Measurements from ENCODE around the gene RGS11.

RGS11 gene

DNA sequence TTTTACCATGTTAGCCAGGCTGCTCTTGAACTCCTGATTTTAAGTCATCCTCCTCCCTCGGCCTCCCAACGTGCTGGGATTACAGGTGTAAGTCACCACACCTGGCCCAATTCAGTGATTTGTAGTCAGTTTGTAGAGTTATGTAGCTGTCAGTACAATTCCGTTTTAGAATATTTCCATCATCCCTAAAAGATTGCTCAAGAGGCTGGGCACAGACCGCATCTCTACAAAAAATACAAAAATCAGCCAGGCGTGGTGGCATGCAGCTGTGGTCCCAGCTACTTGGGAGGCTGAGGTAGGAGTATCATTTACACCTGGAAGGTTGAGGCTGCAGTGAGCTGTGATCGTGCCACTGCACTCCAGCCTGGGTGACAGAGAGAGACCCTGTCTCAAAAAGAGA, 20.6 kb downstream of the RGS11 start (continued):
- TF ChIP-seq, protein P1, sequence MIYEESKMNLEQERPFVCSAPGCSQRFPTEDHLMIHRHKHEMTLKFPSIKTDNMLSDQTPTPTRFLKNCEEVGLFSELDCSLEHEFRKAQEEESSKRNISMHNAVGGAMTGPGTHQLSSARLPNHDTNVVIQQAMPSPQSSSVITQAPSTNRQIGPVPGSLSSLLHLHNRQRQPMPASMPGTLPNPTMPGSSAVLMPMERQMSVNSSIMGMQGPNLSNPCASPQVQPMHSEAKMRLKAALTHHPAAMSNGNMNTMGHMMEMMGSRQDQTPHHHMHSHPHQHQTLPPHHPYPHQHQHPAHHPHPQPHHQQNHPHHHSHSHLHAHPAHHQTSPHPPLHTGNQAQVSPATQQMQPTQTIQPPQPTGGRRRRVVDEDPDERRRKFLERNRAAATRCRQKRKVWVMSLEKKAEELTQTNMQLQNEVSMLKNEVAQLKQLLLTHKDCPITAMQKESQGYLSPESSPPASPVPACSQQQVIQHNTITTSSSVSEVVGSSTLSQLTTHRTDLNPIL (CRISPR knock-in tag; IDR thresholded peaks at IDR 0.05; ENCODE audit: low read depth) = no peak
- TF ChIP-seq, protein P2, sequence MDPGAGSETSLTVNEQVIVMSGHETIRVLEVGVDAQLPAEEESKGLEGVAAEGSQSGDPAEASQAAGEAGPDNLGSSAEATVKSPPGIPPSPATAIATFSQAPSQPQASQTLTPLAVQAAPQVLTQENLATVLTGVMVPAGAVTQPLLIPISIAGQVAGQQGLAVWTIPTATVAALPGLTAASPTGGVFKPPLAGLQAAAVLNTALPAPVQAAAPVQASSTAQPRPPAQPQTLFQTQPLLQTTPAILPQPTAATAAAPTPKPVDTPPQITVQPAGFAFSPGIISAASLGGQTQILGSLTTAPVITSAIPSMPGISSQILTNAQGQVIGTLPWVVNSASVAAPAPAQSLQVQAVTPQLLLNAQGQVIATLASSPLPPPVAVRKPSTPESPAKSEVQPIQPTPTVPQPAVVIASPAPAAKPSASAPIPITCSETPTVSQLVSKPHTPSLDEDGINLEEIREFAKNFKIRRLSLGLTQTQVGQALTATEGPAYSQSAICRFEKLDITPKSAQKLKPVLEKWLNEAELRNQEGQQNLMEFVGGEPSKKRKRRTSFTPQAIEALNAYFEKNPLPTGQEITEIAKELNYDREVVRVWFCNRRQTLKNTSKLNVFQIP (CRISPR knock-in tag; IDR thresholded peaks at IDR 0.05; ENCODE audit: borderline replicate concordance, low read depth) = no peak
- TF ChIP-seq, protein P3, sequence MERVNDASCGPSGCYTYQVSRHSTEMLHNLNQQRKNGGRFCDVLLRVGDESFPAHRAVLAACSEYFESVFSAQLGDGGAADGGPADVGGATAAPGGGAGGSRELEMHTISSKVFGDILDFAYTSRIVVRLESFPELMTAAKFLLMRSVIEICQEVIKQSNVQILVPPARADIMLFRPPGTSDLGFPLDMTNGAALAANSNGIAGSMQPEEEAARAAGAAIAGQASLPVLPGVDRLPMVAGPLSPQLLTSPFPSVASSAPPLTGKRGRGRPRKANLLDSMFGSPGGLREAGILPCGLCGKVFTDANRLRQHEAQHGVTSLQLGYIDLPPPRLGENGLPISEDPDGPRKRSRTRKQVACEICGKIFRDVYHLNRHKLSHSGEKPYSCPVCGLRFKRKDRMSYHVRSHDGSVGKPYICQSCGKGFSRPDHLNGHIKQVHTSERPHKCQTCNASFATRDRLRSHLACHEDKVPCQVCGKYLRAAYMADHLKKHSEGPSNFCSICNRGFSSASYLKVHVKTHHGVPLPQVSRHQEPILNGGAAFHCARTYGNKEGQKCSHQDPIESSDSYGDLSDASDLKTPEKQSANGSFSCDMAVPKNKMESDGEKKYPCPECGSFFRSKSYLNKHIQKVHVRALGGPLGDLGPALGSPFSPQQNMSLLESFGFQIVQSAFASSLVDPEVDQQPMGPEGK (CRISPR knock-in tag; IDR thresholded peaks at IDR 0.05; ENCODE audit: borderline replicate concordance) = no peak
- TF ChIP-seq RARB (CRISPR knock-in tag; IDR thresholded peaks at IDR 0.05) = no peak
- no peak for TF ChIP-seq ISL1 (CRISPR knock-in tag; IDR thresholded peaks at IDR 0.05)

DNA sequence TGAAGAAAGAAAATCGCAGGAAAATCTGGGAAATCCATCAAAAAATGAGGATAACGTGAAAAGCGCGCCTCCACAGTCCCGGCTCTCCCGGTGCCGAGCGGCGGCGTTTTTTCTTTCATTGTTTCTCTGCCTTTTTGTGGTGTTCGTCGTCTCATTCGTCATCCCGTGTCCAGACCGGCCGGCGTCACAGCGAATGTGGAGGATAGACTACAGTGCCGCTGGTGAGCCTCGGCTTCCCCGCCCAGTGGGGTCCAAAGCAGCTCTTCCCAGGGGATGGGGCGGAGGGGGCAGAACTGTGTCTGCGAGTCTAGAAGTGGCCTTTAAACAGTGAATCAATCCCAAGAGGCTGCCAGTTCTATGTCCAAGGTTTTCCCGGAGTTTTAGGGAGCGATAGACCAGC, 21.3 kb downstream of the RGS11 start:
- ATAC-seq = no peak
- TF ChIP-seq ZFP30 (CRISPR knock-in tag; IDR thresholded peaks at IDR 0.05) (no peak), ZFP3 (CRISPR knock-in tag; IDR thresholded peaks at IDR 0.05) (no peak), ISL1 (CRISPR knock-in tag; IDR thresholded peaks at IDR 0.05) (no peak), CSDC2 (CRISPR knock-in tag; IDR thresholded peaks at IDR 0.05) (no peak), BACH2 (CRISPR knock-in tag; IDR thresholded peaks at IDR 0.05; ENCODE audit: borderline replicate concordance) (no peak), ARNTL (CRISPR knock-in tag; IDR thresholded peaks at IDR 0.05; ENCODE audit: borderline replicate concordance, low read depth) (no peak), GLIS3 (CRISPR knock-in tag; IDR thresholded peaks at IDR 0.05) (no peak), ZNF8 (CRISPR knock-in tag; IDR thresholded peaks at IDR 0.05) (no peak), TOX (CRISPR knock-in tag; IDR thresholded peaks at IDR 0.05; ENCODE audit: borderline replicate concordance) (no peak), ZNF565 (CRISPR knock-in tag; conservative IDR thresholded peaks at IDR 0.05; ENCODE audit: low read depth) (no peak)
- TF ChIP-seq, protein P2 (CRISPR knock-in tag; IDR thresholded peaks at IDR 0.05; ENCODE audit: borderline replicate concordance, low read depth) = no peak
- TF ChIP-seq, protein P4, sequence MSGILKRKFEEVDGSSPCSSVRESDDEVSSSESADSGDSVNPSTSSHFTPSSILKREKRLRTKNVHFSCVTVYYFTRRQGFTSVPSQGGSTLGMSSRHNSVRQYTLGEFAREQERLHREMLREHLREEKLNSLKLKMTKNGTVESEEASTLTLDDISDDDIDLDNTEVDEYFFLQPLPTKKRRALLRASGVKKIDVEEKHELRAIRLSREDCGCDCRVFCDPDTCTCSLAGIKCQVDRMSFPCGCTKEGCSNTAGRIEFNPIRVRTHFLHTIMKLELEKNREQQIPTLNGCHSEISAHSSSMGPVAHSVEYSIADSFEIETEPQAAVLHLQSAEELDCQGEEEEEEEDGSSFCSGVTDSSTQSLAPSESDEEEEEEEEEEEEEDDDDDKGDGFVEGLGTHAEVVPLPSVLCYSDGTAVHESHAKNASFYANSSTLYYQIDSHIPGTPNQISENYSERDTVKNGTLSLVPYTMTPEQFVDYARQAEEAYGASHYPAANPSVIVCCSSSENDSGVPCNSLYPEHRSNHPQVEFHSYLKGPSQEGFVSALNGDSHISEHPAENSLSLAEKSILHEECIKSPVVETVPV (CRISPR knock-in tag; IDR thresholded peaks at IDR 0.05) = no peak
- TF ChIP-seq, protein P1 (CRISPR knock-in tag; IDR thresholded peaks at IDR 0.05; ENCODE audit: low read depth) = no peak

DNA sequence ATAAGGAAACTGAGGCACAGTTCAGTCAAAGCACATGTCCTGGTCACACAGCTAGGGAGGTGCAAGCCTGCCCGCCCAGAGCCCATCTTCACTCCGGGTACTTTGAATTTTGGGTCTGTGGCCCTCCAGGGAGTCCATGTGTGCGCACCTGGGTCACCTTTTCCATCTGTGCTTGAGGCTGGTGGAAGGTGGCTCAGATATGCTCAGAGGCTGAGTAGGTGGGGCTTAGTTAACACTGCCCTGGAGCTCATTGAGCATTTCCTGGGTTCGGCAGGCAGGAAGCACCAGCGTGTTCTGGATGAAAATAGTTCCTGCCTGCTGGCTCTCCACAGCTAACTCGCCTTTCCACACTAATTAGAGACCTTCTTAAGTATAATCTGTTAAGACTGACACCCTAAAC, 21.9 kb downstream of the RGS11 start:
- no peak for ATAC-seq
- no peak for TF ChIP-seq ZNF8 (CRISPR knock-in tag; IDR thresholded peaks at IDR 0.05)
- TF ChIP-seq, protein P2 (CRISPR knock-in tag; IDR thresholded peaks at IDR 0.05; ENCODE audit: borderline replicate concordance, low read depth) = no peak
- no peak for TF ChIP-seq OSR1 (CRISPR knock-in tag; IDR thresholded peaks at IDR 0.05)
- no peak for TF ChIP-seq BACH2 (CRISPR knock-in tag; IDR thresholded peaks at IDR 0.05; ENCODE audit: borderline replicate concordance)
- no peak for TF ChIP-seq PPARA (CRISPR knock-in tag; IDR thresholded peaks at IDR 0.05; ENCODE audit: borderline replicate concordance)
- TF ChIP-seq ISL1 (CRISPR knock-in tag; IDR thresholded peaks at IDR 0.05) = no peak
- no peak for TF ChIP-seq GLIS3 (CRISPR knock-in tag; IDR thresholded peaks at IDR 0.05)
- no peak for TF ChIP-seq ZFP30 (CRISPR knock-in tag; IDR thresholded peaks at IDR 0.05)
- TF ChIP-seq TOX (CRISPR knock-in tag; IDR thresholded peaks at IDR 0.05; ENCODE audit: borderline replicate concordance) = no peak
- TF ChIP-seq ZNF565 (CRISPR knock-in tag; conservative IDR thresholded peaks at IDR 0.05; ENCODE audit: low read depth) = no peak
- no peak for TF ChIP-seq ZC3H10 (CRISPR knock-in tag; IDR thresholded peaks at IDR 0.05)
- TF ChIP-seq RARB (CRISPR knock-in tag; IDR thresholded peaks at IDR 0.05) = no peak
- TF ChIP-seq ZNF70 (CRISPR knock-in tag; IDR thresholded peaks at IDR 0.05) = no peak
- no peak for TF ChIP-seq ESRRG (CRISPR knock-in tag; IDR thresholded peaks at IDR 0.05)
- no peak for TF ChIP-seq ZFP3 (CRISPR knock-in tag; IDR thresholded peaks at IDR 0.05)
- TF ChIP-seq, protein P5, sequence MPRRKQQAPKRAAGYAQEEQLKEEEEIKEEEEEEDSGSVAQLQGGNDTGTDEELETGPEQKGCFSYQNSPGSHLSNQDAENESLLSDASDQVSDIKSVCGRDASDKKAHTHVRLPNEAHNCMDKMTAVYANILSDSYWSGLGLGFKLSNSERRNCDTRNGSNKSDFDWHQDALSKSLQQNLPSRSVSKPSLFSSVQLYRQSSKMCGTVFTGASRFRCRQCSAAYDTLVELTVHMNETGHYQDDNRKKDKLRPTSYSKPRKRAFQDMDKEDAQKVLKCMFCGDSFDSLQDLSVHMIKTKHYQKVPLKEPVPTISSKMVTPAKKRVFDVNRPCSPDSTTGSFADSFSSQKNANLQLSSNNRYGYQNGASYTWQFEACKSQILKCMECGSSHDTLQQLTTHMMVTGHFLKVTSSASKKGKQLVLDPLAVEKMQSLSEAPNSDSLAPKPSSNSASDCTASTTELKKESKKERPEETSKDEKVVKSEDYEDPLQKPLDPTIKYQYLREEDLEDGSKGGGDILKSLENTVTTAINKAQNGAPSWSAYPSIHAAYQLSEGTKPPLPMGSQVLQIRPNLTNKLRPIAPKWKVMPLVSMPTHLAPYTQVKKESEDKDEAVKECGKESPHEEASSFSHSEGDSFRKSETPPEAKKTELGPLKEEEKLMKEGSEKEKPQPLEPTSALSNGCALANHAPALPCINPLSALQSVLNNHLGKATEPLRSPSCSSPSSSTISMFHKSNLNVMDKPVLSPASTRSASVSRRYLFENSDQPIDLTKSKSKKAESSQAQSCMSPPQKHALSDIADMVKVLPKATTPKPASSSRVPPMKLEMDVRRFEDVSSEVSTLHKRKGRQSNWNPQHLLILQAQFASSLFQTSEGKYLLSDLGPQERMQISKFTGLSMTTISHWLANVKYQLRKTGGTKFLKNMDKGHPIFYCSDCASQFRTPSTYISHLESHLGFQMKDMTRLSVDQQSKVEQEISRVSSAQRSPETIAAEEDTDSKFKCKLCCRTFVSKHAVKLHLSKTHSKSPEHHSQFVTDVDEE (CRISPR knock-in tag; IDR thresholded peaks at IDR 0.05) = no peak
